Measurements from ENCODE around the gene SOWAHA.

DNA sequence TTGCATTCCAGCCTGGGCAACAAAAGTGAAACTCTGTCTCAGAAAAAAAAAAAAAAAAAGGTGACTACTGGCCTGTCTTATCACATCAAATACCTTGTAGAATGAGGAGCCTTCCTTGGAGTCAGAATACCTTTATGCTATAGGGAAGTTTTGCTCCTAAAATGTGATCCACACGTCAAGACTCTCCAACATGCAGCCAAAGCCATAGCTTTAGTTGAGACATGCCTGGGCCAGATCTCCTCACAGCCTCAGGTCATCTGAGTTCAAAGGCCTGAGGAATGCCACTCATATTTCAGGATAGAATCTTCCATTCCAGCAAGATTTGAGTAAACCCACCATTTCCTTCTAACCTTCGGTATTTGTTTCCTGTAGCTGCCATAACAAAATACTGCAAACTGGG, 13.7 kb upstream of the SOWAHA start:
- no peak for TF ChIP-seq TAF1 (IDR thresholded peaks at IDR 0.05; ENCODE audit: borderline replicate concordance, low read depth, low read length)
- no peak for TF ChIP-seq POLR2AphosphoS5 (IDR thresholded peaks at IDR 0.05; ENCODE audit: low read depth, low read length)
